Measurements from ENCODE around the gene ZNF418.
A peak's percentile ranks its signal among the peaks of the same experiment; 100 is the strongest.
"Not testable (repeated sequence)": the region's sequence is repeated elsewhere in the genome, so short reads cannot be mapped to it uniquely, and the experiment has no call there.

Gene ZNF418

DNA sequence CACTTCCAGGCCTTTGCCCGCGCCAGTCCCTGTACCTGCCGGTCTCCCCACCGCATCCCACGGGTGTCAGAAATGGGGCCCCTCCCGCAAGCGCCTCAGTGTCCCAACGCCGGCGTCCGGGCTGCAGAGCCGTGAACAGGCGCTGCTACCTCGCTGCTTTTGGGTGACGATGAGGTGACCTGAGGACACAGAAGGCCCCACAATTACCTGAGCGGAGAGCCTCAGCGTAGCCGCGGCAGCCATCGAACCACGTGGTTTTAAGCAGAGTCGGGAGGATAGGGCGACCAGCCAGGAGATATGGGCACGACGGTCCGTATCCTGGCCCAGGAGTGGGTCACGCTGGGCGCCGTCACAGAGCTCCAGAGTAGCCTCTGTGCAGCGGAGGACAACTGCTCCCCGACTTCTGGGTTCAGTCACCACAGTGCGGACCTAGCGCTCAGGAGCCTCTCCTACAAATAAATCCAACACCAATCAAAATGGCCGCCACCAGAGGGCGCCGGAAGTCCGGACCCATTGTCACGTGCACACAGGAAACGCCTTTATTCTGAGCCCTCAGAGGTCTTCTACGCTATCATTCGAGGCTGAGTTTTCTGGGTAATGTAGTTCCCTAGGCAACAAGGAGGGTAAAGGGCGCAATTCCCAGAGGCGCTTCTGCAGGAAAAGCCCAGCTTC, 46.5 kb downstream of the ZNF418 start, which contains the start of gene ZNF814:
Gene ZNF814, minus strand, starts transcription at position 478 of the 672 bp plus-strand sequence. Its CDS starts 235 bp downstream, at position 243.
- peak; percentile 67 for DNase-seq (ENCODE audit: low read depth)

DNA sequence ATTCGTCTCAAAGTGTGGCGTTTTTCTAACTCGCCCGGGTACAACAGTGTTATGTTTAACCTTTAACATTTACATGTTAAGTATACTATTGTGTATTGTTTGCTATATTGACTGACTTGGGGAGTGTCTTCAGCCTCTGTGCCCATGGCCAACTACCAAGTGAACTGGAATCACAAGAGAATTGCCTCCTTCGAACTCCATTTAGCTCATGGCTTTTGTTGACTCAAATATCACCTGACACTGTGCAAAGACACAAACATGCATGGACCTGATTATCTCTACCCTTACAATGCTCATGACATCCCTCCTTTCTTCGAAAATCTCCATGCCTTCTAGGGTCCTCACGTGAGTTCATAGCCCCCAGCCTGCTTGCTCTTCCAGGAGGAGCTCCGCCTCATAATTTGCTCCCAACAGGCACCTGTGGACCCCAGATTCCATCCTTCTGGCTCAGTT, 47.1 kb downstream of the ZNF418 start:
- no peak for DNase-seq (ENCODE audit: low read depth)

DNA sequence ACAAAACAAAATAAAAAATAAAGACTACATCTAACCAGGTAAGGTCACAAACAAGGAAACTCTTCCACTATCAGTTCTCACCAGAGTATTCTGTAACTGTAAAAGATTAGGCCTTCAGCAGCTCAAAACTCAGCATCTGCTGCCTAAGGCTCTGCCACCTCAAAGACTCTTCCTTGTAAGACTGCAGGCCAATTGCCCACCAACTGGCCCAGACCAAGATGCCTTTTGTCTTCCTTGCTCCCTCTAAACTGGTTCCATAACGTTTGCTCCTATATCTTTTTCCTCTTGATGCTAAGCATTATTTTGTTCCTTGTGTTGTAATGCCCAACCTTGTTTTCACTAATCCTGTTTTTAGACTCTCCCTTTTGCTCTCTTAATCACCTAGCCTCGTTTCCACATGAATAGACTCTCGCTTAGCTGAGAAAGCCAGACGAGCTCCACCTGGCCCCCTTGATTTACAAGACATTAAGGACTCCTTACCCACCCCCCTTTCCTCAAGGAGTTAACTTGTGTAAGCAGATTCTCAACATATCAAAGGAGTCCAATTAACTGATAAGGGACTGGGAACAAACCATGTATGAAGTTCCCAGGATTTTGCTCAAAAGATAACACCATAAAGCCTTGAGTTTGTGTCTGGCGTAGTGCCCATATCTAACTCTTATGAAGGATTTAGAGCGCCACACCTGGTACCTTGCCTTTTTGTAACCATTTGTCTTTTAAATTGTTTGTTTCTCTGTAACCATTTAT, 47.8 kb downstream of the ZNF418 start:
- DNase-seq (ENCODE audit: low read depth), result no peak

DNA sequence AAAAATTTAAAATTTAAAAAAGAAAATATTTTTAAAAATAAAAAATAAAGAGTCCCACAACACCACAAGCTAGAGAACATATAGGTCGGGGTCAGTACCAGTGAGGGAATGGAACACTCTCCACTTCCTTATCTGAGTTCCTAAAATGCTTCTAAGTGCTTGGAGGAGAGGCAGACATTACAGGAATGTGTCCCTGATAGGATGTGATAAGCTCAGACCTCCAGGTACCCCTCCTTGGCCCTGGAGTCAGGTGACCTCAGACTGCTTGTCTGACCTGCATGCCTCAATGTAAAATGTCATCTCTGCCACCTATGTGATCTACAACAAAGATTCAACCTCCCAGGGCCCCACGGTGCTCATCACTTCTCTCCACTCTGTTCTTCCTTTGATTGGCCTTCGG, 49.2 kb downstream of the ZNF418 start:
- no peak for DNase-seq (ENCODE audit: low read depth)

DNA sequence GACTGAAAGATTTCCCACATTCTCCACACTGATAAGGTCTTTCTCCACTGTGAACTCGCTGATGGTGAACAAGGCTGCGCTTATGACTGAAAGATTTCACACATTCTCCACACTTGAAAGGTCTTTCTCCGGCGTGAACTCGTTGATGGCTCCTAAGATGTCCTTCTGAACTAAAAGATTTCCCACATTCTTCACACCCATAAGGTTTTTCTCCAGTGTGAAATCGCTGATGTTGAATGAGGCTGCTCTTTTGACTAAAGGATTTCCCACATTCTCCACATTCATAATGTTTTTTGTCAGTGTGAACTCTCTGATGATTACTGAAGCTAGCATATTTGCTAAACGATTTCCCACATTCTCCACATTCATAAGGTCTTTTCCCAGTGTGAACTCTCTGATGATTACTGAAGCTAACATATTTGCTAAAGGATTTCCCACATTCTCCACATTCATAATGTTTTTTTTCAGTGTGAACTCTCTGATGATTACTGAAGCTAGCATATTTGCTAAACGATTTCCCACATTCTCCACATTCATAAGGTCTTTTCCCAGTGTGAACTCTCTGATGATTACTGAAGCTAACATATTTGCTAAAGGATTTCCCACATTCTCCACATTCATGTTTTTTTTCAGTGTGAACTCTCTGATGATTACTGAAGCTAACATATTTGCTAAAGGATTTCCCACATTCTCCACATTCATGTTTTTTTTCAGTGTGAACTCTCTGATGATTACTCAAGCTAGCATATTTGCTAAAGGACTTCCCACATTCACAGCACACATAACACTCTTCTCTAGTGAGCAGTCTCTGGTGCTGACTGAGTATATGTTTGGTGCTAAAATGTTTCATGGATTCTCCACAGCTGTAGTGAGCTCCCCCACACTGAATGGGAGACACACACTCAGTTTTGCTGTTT, 61.1 kb downstream of the ZNF418 start:
- not testable (repeated sequence) for DNase-seq (ENCODE audit: low read depth)

DNA sequence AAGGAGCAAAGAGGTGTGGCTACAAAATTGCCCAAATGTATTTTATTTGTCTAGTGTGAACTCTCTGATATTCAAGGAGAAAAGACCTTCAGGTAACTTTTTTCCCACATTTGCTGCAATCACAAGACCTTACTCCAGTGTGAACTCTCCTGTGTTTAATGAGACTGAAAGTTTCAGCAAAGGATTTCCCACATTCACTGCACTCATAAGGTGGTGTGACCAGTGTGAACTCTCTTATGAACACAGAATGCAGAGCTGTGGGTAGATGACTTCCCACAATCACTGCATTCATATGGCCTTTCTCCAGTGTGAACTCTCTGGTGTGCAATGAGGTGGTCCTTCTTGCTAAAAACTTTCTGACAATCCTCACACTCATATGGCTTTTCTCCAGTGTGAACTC, 62.8 kb downstream of the ZNF418 start:
- DNase-seq (ENCODE audit: low read depth), result no peak
